C1 segment of cervical spinal cord (tissue), 14 donors: ENCODE results near the gene FCN1.
"Not testable (repeated sequence)": the region's sequence is repeated elsewhere in the genome, so short reads cannot be mapped to it uniquely, and the experiment has no call there.

ENCODE experiments used
- DNase-seq, 14 donors: peaks; one replicate each; lab custom pipeline; 2025; lab: John Stamatoyannopoulos, UW

FCN1 gene

GRCh38 chr9:134917431-134918373 is at the start of gene FCN1:
FCN1 (minus strand) TSS chr9:134917912; CDS start chr9:134917871, 41 bp downstream.
- DNase-seq, result no peak

- DNase-seq, result no peak
These were observed 49.2 kb upstream of the FCN1 start for GRCh38 chr9:134966697-134967546.

- no peak for DNase-seq
These were observed 48.6 kb upstream of the FCN1 start for GRCh38 chr9:134966270-134966669.

- no peak for DNase-seq
These were observed 48.1 kb upstream of the FCN1 start for GRCh38 chr9:134965851-134966250.

- no peak for DNase-seq
These were observed 47.7 kb upstream of the FCN1 start for GRCh38 chr9:134965411-134965810.

- no peak for DNase-seq
These were observed 46.8 kb upstream of the FCN1 start for GRCh38 chr9:134964271-134965055.

GRCh38 chr9:134963546-134963945 is 45.8 kb upstream of the FCN1 start:
- DNase-seq, result no peak

GRCh38 chr9:134962973-134963364 is 45.3 kb upstream of the FCN1 start:
- no peak for DNase-seq

- DNase-seq, result no peak
These were observed 44.6 kb upstream of the FCN1 start for GRCh38 chr9:134962065-134962972.

- DNase-seq, result no peak
These were observed 43.8 kb upstream of the FCN1 start for GRCh38 chr9:134961331-134962064.

GRCh38 chr9:134960701-134961181 is 43.0 kb upstream of the FCN1 start:
- no peak for DNase-seq

GRCh38 chr9:134959971-134960310 is 42.2 kb upstream of the FCN1 start:
- DNase-seq, result no peak

GRCh38 chr9:134959126-134959970 is 41.6 kb upstream of the FCN1 start:
- no peak for DNase-seq

- DNase-seq, result no peak
These were observed 40.2 kb upstream of the FCN1 start for GRCh38 chr9:134957945-134958227.

- no peak for DNase-seq
These were observed 39.6 kb upstream of the FCN1 start for GRCh38 chr9:134957165-134957944.

GRCh38 chr9:134956387-134956786 is 38.7 kb upstream of the FCN1 start:
- DNase-seq, result not testable (repeated sequence)

- DNase-seq, result no peak
These were observed 38.1 kb upstream of the FCN1 start for GRCh38 chr9:134955801-134956200.

- no peak for DNase-seq
These were observed 37.4 kb upstream of the FCN1 start for GRCh38 chr9:134955156-134955555.
